WI38 (cell line): ENCODE results near the gene EMD.

Experiments used
- H3K4me3 ChIP-seq: 2 replicates; pipeline ENCODE4 v1.5.1; 2011; ENCODE audit warnings: low read depth, mild to moderate bottlenecking, control low read depth, low read length
- TF ChIP-seq, protein P1 (sequence below): IDR thresholded peaks from 2 replicates; pipeline ENCODE4 v1.5.1; 2012; ENCODE audit warnings: low read depth, mild to moderate bottlenecking, control low read depth, low read length

The EMD gene

DNA sequence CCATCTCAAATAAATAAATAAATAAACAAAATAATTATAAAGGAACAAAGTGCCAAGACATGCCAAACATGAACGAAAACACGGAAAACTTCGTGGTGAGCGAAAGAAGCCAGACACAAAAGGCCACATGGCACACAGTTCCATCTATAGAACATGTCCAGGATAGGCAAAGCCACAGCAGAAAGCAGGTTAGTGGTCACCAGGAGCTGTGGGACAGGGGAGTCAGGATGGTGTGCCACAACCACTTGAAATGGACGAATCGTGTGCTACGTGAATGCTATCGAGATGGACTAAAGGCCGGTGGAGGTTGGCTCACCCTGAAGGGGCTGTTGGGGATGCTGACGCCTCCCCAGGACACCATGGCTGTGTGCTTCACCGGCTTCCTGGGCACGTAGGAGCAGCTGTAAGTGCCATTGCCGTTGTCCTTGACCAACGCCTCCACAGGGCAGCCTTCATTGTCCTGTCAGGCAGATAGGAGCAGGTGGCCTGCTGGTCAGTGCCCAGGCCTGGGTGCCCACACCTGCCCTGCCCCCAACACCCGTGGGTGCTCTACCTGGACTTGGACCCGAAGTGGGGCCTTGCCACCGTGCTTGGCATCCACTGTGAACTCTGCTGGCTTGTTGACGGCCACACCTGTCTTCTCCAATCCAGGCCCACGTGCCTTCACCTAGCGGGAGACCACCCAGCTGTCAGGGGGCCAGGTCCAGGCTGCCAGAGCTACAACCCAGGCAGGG is 15.2 kb upstream of the EMD start:
- H3K4me3 ChIP-seq: no peak overlapping the region
- TF ChIP-seq, protein P1, sequence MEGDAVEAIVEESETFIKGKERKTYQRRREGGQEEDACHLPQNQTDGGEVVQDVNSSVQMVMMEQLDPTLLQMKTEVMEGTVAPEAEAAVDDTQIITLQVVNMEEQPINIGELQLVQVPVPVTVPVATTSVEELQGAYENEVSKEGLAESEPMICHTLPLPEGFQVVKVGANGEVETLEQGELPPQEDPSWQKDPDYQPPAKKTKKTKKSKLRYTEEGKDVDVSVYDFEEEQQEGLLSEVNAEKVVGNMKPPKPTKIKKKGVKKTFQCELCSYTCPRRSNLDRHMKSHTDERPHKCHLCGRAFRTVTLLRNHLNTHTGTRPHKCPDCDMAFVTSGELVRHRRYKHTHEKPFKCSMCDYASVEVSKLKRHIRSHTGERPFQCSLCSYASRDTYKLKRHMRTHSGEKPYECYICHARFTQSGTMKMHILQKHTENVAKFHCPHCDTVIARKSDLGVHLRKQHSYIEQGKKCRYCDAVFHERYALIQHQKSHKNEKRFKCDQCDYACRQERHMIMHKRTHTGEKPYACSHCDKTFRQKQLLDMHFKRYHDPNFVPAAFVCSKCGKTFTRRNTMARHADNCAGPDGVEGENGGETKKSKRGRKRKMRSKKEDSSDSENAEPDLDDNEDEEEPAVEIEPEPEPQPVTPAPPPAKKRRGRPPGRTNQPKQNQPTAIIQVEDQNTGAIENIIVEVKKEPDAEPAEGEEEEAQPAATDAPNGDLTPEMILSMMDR: no peak

DNA sequence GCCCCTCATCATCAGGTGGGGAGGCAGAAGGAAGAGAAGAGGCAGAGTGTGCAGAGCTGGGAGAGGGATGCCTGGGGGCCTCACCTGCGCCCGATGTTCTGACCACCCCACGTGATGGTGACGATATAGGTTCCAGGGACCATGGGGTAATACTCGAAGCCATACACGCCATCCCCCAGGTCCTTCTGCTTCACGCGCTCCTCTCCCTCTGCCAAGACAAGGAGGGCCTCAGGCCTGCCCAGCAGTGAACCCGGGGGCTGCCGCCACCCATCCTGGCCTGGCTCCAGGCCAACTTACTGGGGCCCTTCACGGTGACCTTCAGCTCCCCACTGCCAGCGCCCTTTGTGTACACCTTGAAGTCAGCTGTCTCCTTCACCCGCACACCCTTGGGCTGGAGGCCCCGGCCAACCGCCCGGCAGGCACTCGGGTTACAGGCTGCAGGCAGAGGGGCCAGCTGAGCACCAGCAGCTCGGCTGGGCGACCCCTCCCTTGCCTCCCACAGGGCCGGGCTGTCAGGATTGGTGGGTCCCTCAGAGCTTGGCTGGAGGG is 14.0 kb upstream of the EMD start:
- no peak overlapping the region for H3K4me3 ChIP-seq
- TF ChIP-seq, protein P1: no peak

DNA sequence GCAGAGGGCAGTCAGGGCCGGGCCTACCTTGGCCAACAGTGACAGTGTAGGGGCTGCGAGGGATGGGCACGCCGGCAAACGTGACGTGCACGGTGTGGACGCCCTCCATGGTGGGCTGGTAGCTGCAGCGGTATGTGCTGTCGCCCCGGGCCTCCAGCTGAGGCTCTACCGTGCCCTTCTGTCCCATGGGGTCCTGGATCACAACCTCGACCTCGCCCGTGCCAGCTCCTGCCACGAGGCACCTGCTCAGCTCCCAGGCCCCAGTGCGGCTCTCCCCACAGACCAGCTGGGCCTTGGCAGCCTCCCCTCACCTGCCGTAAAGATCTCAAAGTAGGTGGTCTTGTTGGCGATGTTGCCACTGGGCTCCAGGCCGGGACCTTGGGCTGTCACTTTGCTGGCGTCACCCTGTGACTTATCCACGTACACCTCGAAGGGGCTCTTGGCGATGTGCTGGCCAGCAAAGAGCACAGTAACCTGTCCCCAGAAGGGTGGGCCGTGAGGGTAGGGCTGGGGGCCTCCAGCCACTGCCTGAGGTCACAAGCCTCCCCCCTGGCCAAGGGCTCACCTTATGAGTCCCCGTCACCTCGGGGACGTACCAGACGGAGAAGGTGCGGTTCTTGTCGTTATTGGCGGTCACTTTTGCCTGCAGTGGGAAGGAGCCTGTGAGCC is 13.0 kb upstream of the EMD start:
- H3K4me3 ChIP-seq: no peak overlapping the region

GRCh38 chrX:154366666-154367055 is 12.4 kb upstream of the EMD start:
- TF ChIP-seq, protein P1: no peak
- no peak overlapping the region for H3K4me3 ChIP-seq

More for the DNA sequence above, 13.0 kb upstream of the EMD start:
- TF ChIP-seq, protein P1: no peak

DNA sequence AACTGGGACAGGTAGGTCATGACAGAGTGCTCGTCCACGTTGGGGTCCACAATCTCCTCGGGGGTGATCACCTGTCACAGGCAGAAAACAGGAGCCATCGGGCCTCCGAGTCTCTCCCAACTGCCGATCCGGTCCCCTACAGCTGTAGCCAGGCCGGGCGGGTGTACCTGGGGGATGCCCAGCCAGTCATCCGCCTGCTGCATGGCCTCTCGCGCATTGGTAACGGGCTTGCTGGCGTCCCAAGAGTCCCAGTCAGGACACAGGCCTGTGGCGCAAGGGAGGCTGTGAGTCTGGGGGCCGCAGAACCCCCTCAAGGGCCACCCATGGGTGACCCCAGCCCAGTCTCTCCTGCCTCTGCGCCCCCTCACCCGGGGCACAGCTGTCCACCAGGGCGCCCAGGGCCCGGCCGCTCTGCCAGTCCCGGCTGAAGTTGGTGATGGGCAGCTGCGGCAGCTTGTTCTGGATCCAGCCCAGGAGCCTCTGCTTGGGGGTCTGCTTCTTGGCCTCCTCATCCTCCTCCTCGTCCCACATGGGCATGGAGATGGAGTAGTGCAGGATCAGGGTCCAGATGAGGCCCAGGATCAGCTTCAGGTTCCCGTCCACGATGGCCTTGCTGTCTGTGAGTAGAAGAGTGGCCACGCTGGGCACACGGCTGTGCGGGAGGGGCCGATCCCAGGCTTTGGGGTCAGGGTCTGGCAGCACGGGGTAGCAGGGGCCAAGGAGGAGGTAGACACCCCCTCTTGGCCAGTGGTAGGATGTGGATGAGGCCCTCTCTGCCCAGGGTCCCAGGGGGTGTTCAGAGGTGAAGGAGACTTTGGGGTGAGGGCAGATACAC is 11.4 kb upstream of the EMD start:
- peak overlapping the region; percentile 82 for H3K4me3 ChIP-seq
- TF ChIP-seq, protein P1: no peak

DNA sequence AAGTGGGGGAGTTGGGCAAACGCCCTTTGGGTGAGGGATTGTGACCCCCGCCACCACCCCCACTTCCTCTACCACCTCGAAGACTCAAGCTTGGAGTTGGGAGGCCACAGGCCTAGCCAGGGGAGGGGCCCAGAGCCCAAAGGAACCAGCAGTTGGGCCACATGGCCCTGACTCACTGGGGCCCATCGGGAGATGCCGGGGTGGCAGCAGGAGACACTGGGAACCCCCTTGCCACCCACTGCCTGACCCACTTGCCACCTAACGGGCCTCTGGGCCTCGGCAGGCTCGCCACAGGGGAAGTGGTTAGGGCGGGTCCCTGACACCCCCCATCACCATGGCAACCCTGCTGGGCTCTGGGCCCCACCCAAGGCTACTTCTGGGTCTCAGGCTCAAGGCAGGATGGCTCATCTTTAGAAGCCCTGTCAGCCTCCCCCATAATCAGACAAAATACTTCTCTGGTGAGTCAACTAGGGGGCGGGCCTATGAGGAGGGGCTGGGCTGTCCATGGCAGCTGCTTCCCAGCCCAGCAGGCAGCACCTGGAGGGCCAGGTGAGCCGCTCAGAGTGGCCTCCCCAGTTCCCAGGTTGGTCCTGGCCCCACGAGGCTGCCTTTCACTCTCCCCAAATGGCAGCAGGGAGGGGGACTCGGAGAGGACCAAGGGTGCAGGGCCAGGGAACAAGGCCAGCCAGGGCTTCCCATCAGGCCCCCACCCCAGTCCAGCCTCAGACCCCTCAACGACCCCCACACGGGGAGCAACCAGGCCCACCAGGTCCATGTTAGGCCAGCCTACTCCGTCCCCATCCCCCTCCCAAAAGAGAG is 10.3 kb upstream of the EMD start:
- TF ChIP-seq, protein P1: no peak
- peak overlapping the region; percentile 82 for H3K4me3 ChIP-seq
